Measurements from ENCODE around the gene CENPK. TPM values are rescaled to one million over a fixed set of nuclear protein-coding genes. Genes with fewer than 3 reads are reported as not detected.

The CENPK gene
- total RNA-seq, 1 donor, result 11.9 TPM

GRCh38 chr5:65588694-65589093, 25.7 kb upstream of the CENPK start:
- H3K4me1 ChIP-seq (ENCODE audit: insufficient read depth, low read length), result peaks cover 4% of the 10 kb centered on the region
- H3K79me2 ChIP-seq (ENCODE audit: insufficient read depth, low read length), result no peaks in the 10 kb centered on the region
- H3K4me2 ChIP-seq (ENCODE audit: insufficient read depth, low read length), result no peak overlapping the region
- peaks cover 61% of the 10 kb centered on the region for H3K36me3 ChIP-seq (ENCODE audit: insufficient read depth, low read length)
- H3K27ac ChIP-seq (ENCODE audit: low read depth, low read length), result no peak overlapping the region
- no peaks in the 10 kb centered on the region for H3K9me3 ChIP-seq (ENCODE audit: low read depth, low read length)
- no peak overlapping the region for H3K4me3 ChIP-seq (ENCODE audit: insufficient read depth, low read length)
- DNase-seq (ENCODE audit: insufficient read length, low spot score, missing footprints), result no peak
- peak; percentile 33 for TF ChIP-seq CTCF (IDR thresholded peaks at IDR 0.05; ENCODE audit: extremely low read depth, low read depth, low read length)
- no peaks in the 10 kb centered on the region for H4K20me1 ChIP-seq (ENCODE audit: insufficient read depth, low read length)
- H2AFZ ChIP-seq (ENCODE audit: low read length), result no peak overlapping the region
- H3K27me3 ChIP-seq (ENCODE audit: insufficient read depth, low read length), result no peaks in the 10 kb centered on the region

GRCh38 chr5:65577141-65577540, 14.2 kb upstream of the CENPK start:
- Histone ChIP-seq H3K79me2 (ENCODE audit: insufficient read depth, low read length) (peaks cover 8% of the 10 kb centered on the region), H3K4me3 (ENCODE audit: insufficient read depth, low read length) (no peak overlapping the region), H3K4me2 (ENCODE audit: insufficient read depth, low read length) (no peak overlapping the region), H3K4me1 (ENCODE audit: insufficient read depth, low read length) (no peaks in the 10 kb centered on the region), H3K27ac (ENCODE audit: low read depth, low read length) (no peak overlapping the region), H3K27me3 (ENCODE audit: insufficient read depth, low read length) (no peaks in the 10 kb centered on the region), H4K20me1 (ENCODE audit: insufficient read depth, low read length) (no peaks in the 10 kb centered on the region), H3K9me3 (ENCODE audit: low read depth, low read length) (no peaks in the 10 kb centered on the region), H3K36me3 (ENCODE audit: insufficient read depth, low read length) (peaks cover 24% of the 10 kb centered on the region), H2AFZ (ENCODE audit: low read length) (no peak overlapping the region)
- no peak for TF ChIP-seq CTCF (IDR thresholded peaks at IDR 0.05; ENCODE audit: extremely low read depth, low read depth, low read length)
- DNase-seq (ENCODE audit: insufficient read length, low spot score, missing footprints), result no peak

GRCh38 chr5:65570598-65571226, 7.7 kb upstream of the CENPK start:
- H3K4me1 ChIP-seq (ENCODE audit: insufficient read depth, low read length), result no peaks in the 10 kb centered on the region
- H3K4me3 ChIP-seq (ENCODE audit: insufficient read depth, low read length), result no peak overlapping the region
- H3K4me2 ChIP-seq (ENCODE audit: insufficient read depth, low read length), result no peak overlapping the region
- H3K36me3 ChIP-seq (ENCODE audit: insufficient read depth, low read length), result peaks cover 32% of the 10 kb centered on the region
- H2AFZ ChIP-seq (ENCODE audit: low read length), result no peak overlapping the region
- DNase-seq (ENCODE audit: insufficient read length, low spot score, missing footprints), result no peak
- H3K9me3 ChIP-seq (ENCODE audit: low read depth, low read length), result no peaks in the 10 kb centered on the region
- H3K79me2 ChIP-seq (ENCODE audit: insufficient read depth, low read length), result peaks cover 26% of the 10 kb centered on the region
- no peaks in the 10 kb centered on the region for H3K27me3 ChIP-seq (ENCODE audit: insufficient read depth, low read length)
- no peak overlapping the region for H3K27ac ChIP-seq (ENCODE audit: low read depth, low read length)
- no peak for TF ChIP-seq CTCF (IDR thresholded peaks at IDR 0.05; ENCODE audit: extremely low read depth, low read depth, low read length)
- H4K20me1 ChIP-seq (ENCODE audit: insufficient read depth, low read length), result no peaks in the 10 kb centered on the region

- H3K79me2 ChIP-seq (ENCODE audit: insufficient read depth, low read length), result peaks cover 58% of the 10 kb centered on the region
- no peak for DNase-seq (ENCODE audit: insufficient read length, low spot score, missing footprints)
Measured at GRCh38 chr5:65566505-65566904, 3.5 kb upstream of the CENPK start.

More at GRCh38 chr5:65566505-65566904, 3.5 kb upstream of the CENPK start:
- Histone ChIP-seq H3K36me3 (ENCODE audit: insufficient read depth, low read length) (peaks cover 22% of the 10 kb centered on the region), H3K4me1 (ENCODE audit: insufficient read depth, low read length) (peaks cover 22% of the 10 kb centered on the region), H4K20me1 (ENCODE audit: insufficient read depth, low read length) (no peaks in the 10 kb centered on the region), H2AFZ (ENCODE audit: low read length) (no peak overlapping the region), H3K27ac (ENCODE audit: low read depth, low read length) (no peak overlapping the region), H3K4me3 (ENCODE audit: insufficient read depth, low read length) (no peak overlapping the region), H3K4me2 (ENCODE audit: insufficient read depth, low read length) (no peak overlapping the region), H3K27me3 (ENCODE audit: insufficient read depth, low read length) (no peaks in the 10 kb centered on the region), H3K9me3 (ENCODE audit: low read depth, low read length) (no peaks in the 10 kb centered on the region)
- no peak for TF ChIP-seq CTCF (IDR thresholded peaks at IDR 0.05; ENCODE audit: extremely low read depth, low read depth, low read length)
